ENCODE data around the gene ZRANB3. TPM values are rescaled to one million over a fixed set of nuclear protein-coding genes. Genes with fewer than 3 reads are reported as not detected.

The ZRANB3 gene
- total RNA-seq, 1 donor from 2014 or later, result 7.9 TPM

DNA sequence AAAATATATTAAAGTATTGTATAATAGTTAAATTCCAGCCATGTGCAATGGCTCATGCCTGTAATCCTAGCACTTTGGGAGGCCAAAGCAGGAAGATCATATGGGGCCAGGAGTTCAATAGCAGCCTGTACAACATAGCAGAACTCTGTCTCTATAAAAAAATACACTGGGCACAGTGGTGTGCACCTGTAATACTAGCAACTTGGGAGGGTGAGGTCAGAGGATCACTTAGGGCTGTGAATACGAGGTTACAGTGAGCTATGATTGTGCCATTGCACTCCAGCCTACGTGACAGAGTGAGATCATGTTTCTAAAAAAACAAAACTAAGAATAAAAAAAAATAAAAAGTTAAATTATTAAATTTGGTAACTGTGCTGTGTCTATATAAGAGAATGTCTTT is 36.1 kb downstream of the ZRANB3 start:
- no peak for DNase-seq (ENCODE audit: low read depth)
- H3K4me3 ChIP-seq (ENCODE audit: low read depth, low read length), result no peak overlapping the region
- TF ChIP-seq, protein P1, sequence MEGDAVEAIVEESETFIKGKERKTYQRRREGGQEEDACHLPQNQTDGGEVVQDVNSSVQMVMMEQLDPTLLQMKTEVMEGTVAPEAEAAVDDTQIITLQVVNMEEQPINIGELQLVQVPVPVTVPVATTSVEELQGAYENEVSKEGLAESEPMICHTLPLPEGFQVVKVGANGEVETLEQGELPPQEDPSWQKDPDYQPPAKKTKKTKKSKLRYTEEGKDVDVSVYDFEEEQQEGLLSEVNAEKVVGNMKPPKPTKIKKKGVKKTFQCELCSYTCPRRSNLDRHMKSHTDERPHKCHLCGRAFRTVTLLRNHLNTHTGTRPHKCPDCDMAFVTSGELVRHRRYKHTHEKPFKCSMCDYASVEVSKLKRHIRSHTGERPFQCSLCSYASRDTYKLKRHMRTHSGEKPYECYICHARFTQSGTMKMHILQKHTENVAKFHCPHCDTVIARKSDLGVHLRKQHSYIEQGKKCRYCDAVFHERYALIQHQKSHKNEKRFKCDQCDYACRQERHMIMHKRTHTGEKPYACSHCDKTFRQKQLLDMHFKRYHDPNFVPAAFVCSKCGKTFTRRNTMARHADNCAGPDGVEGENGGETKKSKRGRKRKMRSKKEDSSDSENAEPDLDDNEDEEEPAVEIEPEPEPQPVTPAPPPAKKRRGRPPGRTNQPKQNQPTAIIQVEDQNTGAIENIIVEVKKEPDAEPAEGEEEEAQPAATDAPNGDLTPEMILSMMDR (conservative IDR thresholded peaks at IDR 0.05; ENCODE audit: low read depth, low read length), result no peak

- no peak overlapping the region for H3K4me3 ChIP-seq (ENCODE audit: low read depth, low read length)
- no peak for DNase-seq (ENCODE audit: low read depth)
- TF ChIP-seq, protein P1 (conservative IDR thresholded peaks at IDR 0.05; ENCODE audit: low read depth, low read length), result no peak
Measured at GRCh38 chr2:135494503-135494902, 36.5 kb downstream of the ZRANB3 start.

DNA sequence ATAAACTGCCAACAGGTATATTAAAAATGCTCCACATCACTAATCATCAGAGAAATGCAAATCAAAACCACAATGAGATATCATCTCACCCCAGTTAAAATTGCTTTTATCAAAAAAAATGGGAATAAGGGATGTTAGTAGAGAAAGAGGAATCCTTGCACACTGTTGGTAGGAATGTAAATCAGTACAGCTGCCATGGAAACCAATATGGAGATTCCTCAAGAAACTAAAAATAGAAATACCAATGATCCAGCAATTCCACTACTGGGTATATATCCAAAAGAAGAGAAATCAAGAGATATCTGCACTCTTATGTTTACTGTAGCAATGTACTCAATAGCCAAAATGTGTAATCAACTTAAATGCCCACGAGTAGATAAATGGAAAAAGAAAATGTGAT is 40.6 kb downstream of the ZRANB3 start:
- no peak overlapping the region for H3K4me3 ChIP-seq (ENCODE audit: low read depth, low read length)
- TF ChIP-seq, protein P1 (conservative IDR thresholded peaks at IDR 0.05; ENCODE audit: low read depth, low read length), result no peak
- DNase-seq (ENCODE audit: low read depth), result no peak

DNA sequence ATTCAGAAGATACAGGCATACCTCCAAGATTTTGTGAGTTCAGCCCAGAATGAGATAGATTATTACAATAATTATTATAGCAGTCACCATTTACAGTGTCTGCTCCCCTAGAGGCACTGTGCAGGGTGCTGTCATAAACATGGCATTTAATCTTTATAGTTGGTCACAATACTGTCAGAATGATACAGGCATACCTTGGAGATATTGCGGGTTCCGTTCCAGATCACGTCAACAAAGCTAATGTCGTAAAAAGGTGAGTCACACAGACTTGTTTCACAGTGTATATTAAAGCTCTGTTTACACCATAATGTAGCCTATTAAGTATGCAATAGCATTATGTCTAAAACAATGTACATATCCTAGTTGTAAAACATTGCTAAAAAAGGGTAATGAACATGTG is 45.6 kb downstream of the ZRANB3 start:
- H3K4me3 ChIP-seq (ENCODE audit: low read depth, low read length), result no peak overlapping the region
- DNase-seq (ENCODE audit: low read depth), result no peak
- TF ChIP-seq, protein P1 (conservative IDR thresholded peaks at IDR 0.05; ENCODE audit: low read depth, low read length), result no peak

DNA sequence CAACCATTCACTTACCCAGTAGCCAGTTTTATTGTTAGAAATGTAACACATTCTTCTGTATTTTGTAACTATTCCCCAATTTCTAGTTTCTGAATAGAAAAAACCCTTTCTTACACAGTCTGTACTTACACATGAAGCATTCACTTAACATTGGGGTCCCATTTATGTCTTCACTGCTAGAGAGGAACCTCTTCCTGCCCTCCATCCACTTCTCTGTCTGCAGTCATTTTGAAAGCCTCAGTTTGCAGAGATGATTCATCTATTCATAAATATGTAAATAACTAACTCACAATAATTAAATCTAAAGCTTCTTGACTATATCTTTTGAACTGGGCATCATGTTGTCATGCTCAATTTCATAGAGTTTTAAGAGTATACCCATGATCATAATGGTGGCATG is 55.9 kb downstream of the ZRANB3 start:
- H3K4me3 ChIP-seq (ENCODE audit: low read depth, low read length), result no peak overlapping the region
- TF ChIP-seq, protein P1 (conservative IDR thresholded peaks at IDR 0.05; ENCODE audit: low read depth, low read length), result no peak
- no peak for DNase-seq (ENCODE audit: low read depth)

DNA sequence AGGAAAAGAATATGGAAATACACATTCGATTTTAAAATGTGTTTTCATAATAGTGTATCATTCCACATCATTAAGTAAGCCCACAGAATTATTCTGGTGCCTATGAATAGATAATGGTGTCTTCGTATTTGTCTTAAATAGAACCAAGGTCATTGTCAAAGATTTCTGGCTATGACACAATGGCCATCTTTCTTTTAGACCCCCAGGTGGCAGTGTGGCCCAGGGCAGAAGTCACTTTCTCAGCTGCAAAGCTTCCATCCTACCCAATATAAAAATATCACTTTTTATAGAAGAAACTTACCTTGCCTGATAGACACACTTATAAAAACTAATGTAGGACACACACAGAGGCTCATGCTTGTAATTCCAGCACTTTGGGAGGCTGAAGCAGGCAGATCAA is 57.5 kb downstream of the ZRANB3 start:
- no peak for DNase-seq (ENCODE audit: low read depth)
- H3K4me3 ChIP-seq (ENCODE audit: low read depth, low read length), result no peak overlapping the region
- TF ChIP-seq, protein P1 (conservative IDR thresholded peaks at IDR 0.05; ENCODE audit: low read depth, low read length), result peak; percentile 74

DNA sequence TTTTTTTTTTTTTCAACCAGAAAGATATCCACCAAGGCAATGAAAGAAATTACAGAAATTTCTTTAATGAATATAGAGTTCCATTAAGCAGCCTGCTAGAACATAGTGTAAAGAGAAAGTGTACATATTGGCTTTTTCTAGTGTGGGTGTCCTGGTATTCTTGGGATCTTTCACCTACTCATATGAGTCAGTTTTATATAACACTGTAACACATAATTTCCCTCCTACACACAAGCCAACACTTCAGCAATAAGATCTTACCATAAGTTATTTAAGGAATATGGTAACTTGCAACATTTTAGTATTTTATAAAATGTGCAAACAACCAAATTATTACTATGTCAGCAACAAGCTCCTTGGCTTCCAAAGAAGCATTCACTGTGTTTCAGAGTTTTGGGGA is 59.9 kb downstream of the ZRANB3 start:
- no peak for DNase-seq (ENCODE audit: low read depth)

More for the DNA sequence above, 59.9 kb downstream of the ZRANB3 start:
- no peak overlapping the region for H3K4me3 ChIP-seq (ENCODE audit: low read depth, low read length)
- TF ChIP-seq, protein P1 (conservative IDR thresholded peaks at IDR 0.05; ENCODE audit: low read depth, low read length), result no peak
